Measurements from ENCODE around the gene TMEM196. TPM values are rescaled to one million over a fixed set of nuclear protein-coding genes. Genes with fewer than 3 reads are reported as not detected.

TMEM196 gene
- total RNA-seq, 2 donors from 2014 or later: not detected

DNA sequence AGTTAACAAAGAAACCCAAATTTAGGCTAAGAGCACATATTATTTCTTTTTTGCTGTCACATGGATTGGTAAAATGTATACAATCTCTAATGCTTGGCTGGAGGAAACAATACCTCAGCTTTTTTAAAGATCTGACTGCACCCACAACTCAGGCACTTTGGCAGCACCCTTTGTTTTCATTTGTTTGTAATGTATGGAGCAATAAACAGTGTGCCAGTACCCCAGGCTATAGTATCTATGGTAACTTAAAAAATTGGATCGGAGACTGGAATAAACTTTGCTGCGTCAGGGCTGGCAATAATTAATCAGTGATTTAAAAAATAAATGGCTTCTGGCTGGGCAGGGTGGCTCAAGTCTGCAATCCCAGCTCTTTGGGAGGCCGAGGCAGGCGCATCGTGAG lies 91.8 kb downstream of the TMEM196 start:
- no peaks in the 10 kb centered on the region for H3K27me3 ChIP-seq (replicated peaks; ENCODE audit: insufficient read depth)
- H3K36me3 ChIP-seq: no peaks in the 10 kb centered on the region
- no peak overlapping the region for H3K27ac ChIP-seq
- ATAC-seq (ENCODE audit: insufficient number of reproducible peaks, low FRiP score, low read depth): no peak
- no peak overlapping the region for H3K4me3 ChIP-seq
- no peak for TF ChIP-seq CTCF (IDR thresholded peaks at IDR 0.05)
- no peaks in the 10 kb centered on the region for H3K9me3 ChIP-seq
- no peaks in the 10 kb centered on the region for H3K4me1 ChIP-seq (ENCODE audit: control insufficient read depth in 1 of 2, low read depth in 2 of 2)
- DNase-seq (ENCODE audit: low spot score): no peak

GRCh38 chr7:19677180-19677579 lies 96.2 kb downstream of the TMEM196 start:
- Histone ChIP-seq H3K9me3 (no peaks in the 10 kb centered on the region), H3K27me3 (replicated peaks; ENCODE audit: insufficient read depth) (no peaks in the 10 kb centered on the region), H3K4me3 (no peak overlapping the region), H3K4me1 (ENCODE audit: control insufficient read depth in 1 of 2, low read depth in 2 of 2) (no peaks in the 10 kb centered on the region), H3K36me3 (no peaks in the 10 kb centered on the region), H3K27ac (no peak overlapping the region)
- DNase-seq (ENCODE audit: low spot score) (no peak), ATAC-seq (ENCODE audit: insufficient number of reproducible peaks, low FRiP score, low read depth) (no peak)
- TF ChIP-seq CTCF (IDR thresholded peaks at IDR 0.05): no peak

- DNase-seq (ENCODE audit: low spot score) (no peak), ATAC-seq (ENCODE audit: insufficient number of reproducible peaks, low FRiP score, low read depth) (no peak)
- Histone ChIP-seq H3K36me3 (no peaks in the 10 kb centered on the region), H3K4me1 (ENCODE audit: control insufficient read depth in 1 of 2, low read depth in 2 of 2) (no peaks in the 10 kb centered on the region), H3K9me3 (no peaks in the 10 kb centered on the region), H3K27ac (no peak overlapping the region), H3K4me3 (no peak overlapping the region), H3K27me3 (replicated peaks; ENCODE audit: insufficient read depth) (no peaks in the 10 kb centered on the region)
- no peak for TF ChIP-seq CTCF (IDR thresholded peaks at IDR 0.05)
Observed at GRCh38 chr7:19675816-19676215, 97.6 kb downstream of the TMEM196 start.

GRCh38 chr7:19674266-19674960 lies 99.0 kb downstream of the TMEM196 start:
- ATAC-seq (ENCODE audit: insufficient number of reproducible peaks, low FRiP score, low read depth) (no peak), DNase-seq (ENCODE audit: low spot score) (no peak)
- H3K36me3 ChIP-seq: no peaks in the 10 kb centered on the region
- no peak for TF ChIP-seq CTCF (IDR thresholded peaks at IDR 0.05)
- no peaks in the 10 kb centered on the region for H3K9me3 ChIP-seq
- H3K4me1 ChIP-seq (ENCODE audit: control insufficient read depth in 1 of 2, low read depth in 2 of 2): no peaks in the 10 kb centered on the region
- no peak overlapping the region for H3K27ac ChIP-seq
- H3K4me3 ChIP-seq: no peak overlapping the region
- no peaks in the 10 kb centered on the region for H3K27me3 ChIP-seq (replicated peaks; ENCODE audit: insufficient read depth)

- ATAC-seq (ENCODE audit: insufficient number of reproducible peaks, low FRiP score, low read depth) (no peak), DNase-seq (ENCODE audit: low spot score) (no peak)
- H3K4me3 ChIP-seq: no peak overlapping the region
- no peaks in the 10 kb centered on the region for H3K4me1 ChIP-seq (ENCODE audit: control insufficient read depth in 1 of 2, low read depth in 2 of 2)
- no peaks in the 10 kb centered on the region for H3K9me3 ChIP-seq
- no peaks in the 10 kb centered on the region for H3K27me3 ChIP-seq (replicated peaks; ENCODE audit: insufficient read depth)
- no peak for TF ChIP-seq CTCF (IDR thresholded peaks at IDR 0.05)
- no peaks in the 10 kb centered on the region for H3K36me3 ChIP-seq
- no peak overlapping the region for H3K27ac ChIP-seq
Observed at GRCh38 chr7:19670806-19671205, 102.6 kb downstream of the TMEM196 start.

Other genes with a start within 250 kb of the TMEM196 start
- 10 to 100 TPM in 1 of 2 donors, 1 to 10 TPM in 1; 6.6 to 20.9 TPM for gene POLR1F, start 64.6 kb downstream of the TMEM196 start, total RNA-seq